GM12872 (cell line): Measurements from ENCODE around the gene BRAT1.

Source experiments
- CTCF ChIP-seq: IDR thresholded peaks from 3 replicates; pipeline ENCODE4 v1.5.1; 2011; ENCODE audit warnings: low read depth, mild to moderate bottlenecking, low read length, moderate library complexity; ENCODE audit not compliant: insufficient read depth

Gene BRAT1

GRCh38 chr7:2510130-2510776, 45.1 kb downstream of the BRAT1 start:
- no peak for TF ChIP-seq CTCF

GRCh38 chr7:2509298-2509906, 45.9 kb downstream of the BRAT1 start:
- no peak for TF ChIP-seq CTCF

- no peak for TF ChIP-seq CTCF
These were observed 46.8 kb downstream of the BRAT1 start for GRCh38 chr7:2508327-2509215.

GRCh38 chr7:2507917-2508306, 47.4 kb downstream of the BRAT1 start:
- TF ChIP-seq CTCF: no peak

- no peak for TF ChIP-seq CTCF
These were observed 48.0 kb downstream of the BRAT1 start for GRCh38 chr7:2507208-2507916.

- TF ChIP-seq CTCF: no peak
These were observed 49.9 kb downstream of the BRAT1 start for GRCh38 chr7:2505401-2505800.

GRCh38 chr7:2504889-2505375, 50.4 kb downstream of the BRAT1 start:
- TF ChIP-seq CTCF: no peak
